Measurements from ENCODE around the gene CEACAM21.

Gene CEACAM21

GRCh38 chr19:41535029-41535622, 40.8 kb upstream of the CEACAM21 start:
- Histone ChIP-seq H3K4me1 (ENCODE audit: low read length) (peaks cover 85% of the 10 kb centered on the region), H3F3A (ENCODE audit: insufficient read depth, low read length) (peaks cover 68% of the 10 kb centered on the region), H3K4me3 (ENCODE audit: low read length) (peak overlapping the region; percentile 82), H3K36me3 (replicated peaks; ENCODE audit: insufficient read depth, low read length) (peaks cover 12% of the 10 kb centered on the region), H3K9me2 (replicated peaks; ENCODE audit: insufficient read depth, low read length) (no peaks in the 10 kb centered on the region), H4K20me1 (ENCODE audit: insufficient read depth, low read length) (no peaks in the 10 kb centered on the region), H3K27me3 (replicated peaks; ENCODE audit: insufficient read depth, low read length) (no peaks in the 10 kb centered on the region), H2AFZ (ENCODE audit: low read length) (no peak overlapping the region), H3K4me2 (ENCODE audit: low read depth, low read length) (peak overlapping the region; percentile 86), H3K79me2 (ENCODE audit: low read length) (peaks cover 43% of the 10 kb centered on the region), H3K9me3 (replicated peaks; ENCODE audit: insufficient read depth, low read length) (no peaks in the 10 kb centered on the region), H3K27ac (ENCODE audit: low read length) (peak overlapping the region; percentile 99), H3K9ac (ENCODE audit: low read length) (peak overlapping the region; percentile 92)
- no peak for TF ChIP-seq CTCF (IDR thresholded peaks at IDR 0.05; ENCODE audit: low read length)
- no peak for TF ChIP-seq EZH2phosphoT487 (IDR thresholded peaks at IDR 0.05; ENCODE audit: low read length)
- no peak for TF ChIP-seq EZH2 (optimal IDR thresholded peaks at IDR 0.05; ENCODE audit: low read depth, low read length)
- peak; percentile 96 for DNase-seq

GRCh38 chr19:41537789-41538188, 38.2 kb upstream of the CEACAM21 start:
- Histone ChIP-seq H3K27ac (ENCODE audit: low read length) (peak overlapping the region; percentile 99; the same call in 1 of the 2 replicates), H3K9me3 (replicated peaks; ENCODE audit: insufficient read depth, low read length) (no peaks in the 10 kb centered on the region), H3K4me3 (ENCODE audit: low read length) (no peak overlapping the region), H3K4me2 (ENCODE audit: low read depth, low read length) (peak overlapping the region; percentile 86; the same call in 1 of the 2 replicates), H3K4me1 (ENCODE audit: low read length) (peaks cover 73% of the 10 kb centered on the region), H3K9me2 (replicated peaks; ENCODE audit: insufficient read depth, low read length) (no peaks in the 10 kb centered on the region), H3K27me3 (replicated peaks; ENCODE audit: insufficient read depth, low read length) (no peaks in the 10 kb centered on the region), H3F3A (ENCODE audit: insufficient read depth, low read length) (peaks cover 77% of the 10 kb centered on the region), H4K20me1 (ENCODE audit: insufficient read depth, low read length) (no peaks in the 10 kb centered on the region), H3K9ac (ENCODE audit: low read length) (no peak overlapping the region), H3K36me3 (replicated peaks; ENCODE audit: insufficient read depth, low read length) (peaks cover 12% of the 10 kb centered on the region), H3K79me2 (ENCODE audit: low read length) (peaks cover 40% of the 10 kb centered on the region), H2AFZ (ENCODE audit: low read length) (no peak overlapping the region)
- TF ChIP-seq CTCF (IDR thresholded peaks at IDR 0.05; ENCODE audit: low read length) (peak; percentile 60), EZH2phosphoT487 (IDR thresholded peaks at IDR 0.05; ENCODE audit: low read length) (no peak)
- no peak for DNase-seq

GRCh38 chr19:41540041-41540695, 35.8 kb upstream of the CEACAM21 start:
- Histone ChIP-seq H3K4me3 (ENCODE audit: low read length) (no peak overlapping the region), H3K4me2 (ENCODE audit: low read depth, low read length) (peak overlapping the region; percentile 33; the same call in 1 of the 2 replicates), H3K27ac (ENCODE audit: low read length) (peak overlapping the region; percentile 99; the same call in 1 of the 2 replicates), H3K9me3 (replicated peaks; ENCODE audit: insufficient read depth, low read length) (no peaks in the 10 kb centered on the region), H3K9ac (ENCODE audit: low read length) (no peak overlapping the region), H4K20me1 (ENCODE audit: insufficient read depth, low read length) (no peaks in the 10 kb centered on the region), H3K79me2 (ENCODE audit: low read length) (peaks cover 28% of the 10 kb centered on the region), H3K4me1 (ENCODE audit: low read length) (peaks cover 54% of the 10 kb centered on the region), H3K36me3 (replicated peaks; ENCODE audit: insufficient read depth, low read length) (peaks cover 12% of the 10 kb centered on the region), H3K27me3 (replicated peaks; ENCODE audit: insufficient read depth, low read length) (no peaks in the 10 kb centered on the region), H3K9me2 (replicated peaks; ENCODE audit: insufficient read depth, low read length) (no peaks in the 10 kb centered on the region), H2AFZ (ENCODE audit: low read length) (no peak overlapping the region), H3F3A (ENCODE audit: insufficient read depth, low read length) (peaks cover 68% of the 10 kb centered on the region)
- TF ChIP-seq EZH2phosphoT487 (IDR thresholded peaks at IDR 0.05; ENCODE audit: low read length) (no peak), CTCF (IDR thresholded peaks at IDR 0.05; ENCODE audit: low read length) (no peak), EZH2 (optimal IDR thresholded peaks at IDR 0.05; ENCODE audit: low read depth, low read length) (no peak)
- DNase-seq, result peak; percentile 74
